BE2C (cell line): ENCODE results near the gene RIMBP2.

Source experiments
- DNase-seq: peaks from one replicate; pipeline ENCODE4 v3.0.0-alpha.2; 2020
- H3K27me3 ChIP-seq: fragments of 250-450 bp; sonication (Bioruptor Pico); 2 replicates; pipeline ENCODE4 v1.5.1; 2020; ENCODE audit warnings: mild to moderate bottlenecking
- H3K36me3 ChIP-seq: fragments of 250-450 bp; sonication (Bioruptor Pico); 2 replicates; pipeline ENCODE4 v1.5.1; 2020; ENCODE audit warnings: mild to moderate bottlenecking
- H3K4me1 ChIP-seq: fragments of 250-450 bp; sonication (Bioruptor Pico); 2 replicates; pipeline ENCODE4 v1.5.1; 2020
- H3K4me3 ChIP-seq: 2 replicates; pipeline ENCODE4 v1.5.1; 2011; ENCODE audit warnings: low read depth, low read length
- H3K9me3 ChIP-seq: fragments of 250-450 bp; sonication (Bioruptor Pico); 2 replicates; pipeline ENCODE4 v1.5.1; 2020
- CTCF ChIP-seq: IDR thresholded peaks from 2 replicates; pipeline ENCODE4 v1.5.1; 2012; ENCODE audit warnings: mild to moderate bottlenecking, low read depth, low read length

The RIMBP2 gene

GRCh38 chr12:130517588-130517987 lies 198.5 kb downstream of the RIMBP2 start:
- TF ChIP-seq CTCF, result no peak
- H3K27me3 ChIP-seq, result no peaks in the 10 kb centered on the region
- no peaks in the 10 kb centered on the region for H3K9me3 ChIP-seq
- peaks cover 64% of the 10 kb centered on the region for H3K36me3 ChIP-seq
- DNase-seq, result no peak
- no peak overlapping the region for H3K4me3 ChIP-seq
- H3K4me1 ChIP-seq, result peaks cover 3% of the 10 kb centered on the region; the same call in 1 of the 2 replicates

- TF ChIP-seq CTCF, result no peak
- Histone ChIP-seq H3K9me3 (no peaks in the 10 kb centered on the region), H3K4me3 (no peak overlapping the region), H3K4me1 (no peaks in the 10 kb centered on the region), H3K27me3 (no peaks in the 10 kb centered on the region), H3K36me3 (peaks cover 66% of the 10 kb centered on the region)
- no peak for DNase-seq
Measured at GRCh38 chr12:130514149-130514551, 201.9 kb downstream of the RIMBP2 start.

GRCh38 chr12:130513556-130513955 lies 202.5 kb downstream of the RIMBP2 start:
- no peaks in the 10 kb centered on the region for H3K27me3 ChIP-seq
- H3K36me3 ChIP-seq, result peaks cover 68% of the 10 kb centered on the region
- H3K4me3 ChIP-seq, result no peak overlapping the region
- no peaks in the 10 kb centered on the region for H3K4me1 ChIP-seq
- no peak for TF ChIP-seq CTCF
- no peaks in the 10 kb centered on the region for H3K9me3 ChIP-seq
- no peak for DNase-seq

GRCh38 chr12:130511285-130511684 lies 204.8 kb downstream of the RIMBP2 start:
- no peak for TF ChIP-seq CTCF
- no peaks in the 10 kb centered on the region for H3K9me3 ChIP-seq
- no peaks in the 10 kb centered on the region for H3K27me3 ChIP-seq
- no peaks in the 10 kb centered on the region; the same call in 1 of the 2 replicates for H3K4me1 ChIP-seq
- no peak for DNase-seq
- H3K36me3 ChIP-seq, result peaks cover 62% of the 10 kb centered on the region
- H3K4me3 ChIP-seq, result no peak overlapping the region

GRCh38 chr12:130509454-130509853 lies 206.6 kb downstream of the RIMBP2 start:
- TF ChIP-seq CTCF, result no peak
- no peak overlapping the region for H3K4me3 ChIP-seq
- DNase-seq, result no peak
- no peaks in the 10 kb centered on the region for H3K27me3 ChIP-seq
- peaks cover 61% of the 10 kb centered on the region for H3K36me3 ChIP-seq
- peaks cover 7% of the 10 kb centered on the region for H3K4me1 ChIP-seq
- no peaks in the 10 kb centered on the region for H3K9me3 ChIP-seq

GRCh38 chr12:130508847-130509246 lies 207.3 kb downstream of the RIMBP2 start:
- DNase-seq, result no peak
- no peaks in the 10 kb centered on the region for H3K9me3 ChIP-seq

More at GRCh38 chr12:130508847-130509246, 207.3 kb downstream of the RIMBP2 start:
- no peaks in the 10 kb centered on the region for H3K27me3 ChIP-seq
- H3K36me3 ChIP-seq, result peaks cover 62% of the 10 kb centered on the region
- no peak overlapping the region for H3K4me3 ChIP-seq
- TF ChIP-seq CTCF, result no peak
- peaks cover 10% of the 10 kb centered on the region for H3K4me1 ChIP-seq
